Hippocampal formation (tissue), 2 donors: ENCODE data around the gene NDRG4.

Source experiments
- DNase-seq, 2 donors: peaks; one replicate each; lab custom pipeline; 2025; lab: John Stamatoyannopoulos, UW

The NDRG4 gene

DNA sequence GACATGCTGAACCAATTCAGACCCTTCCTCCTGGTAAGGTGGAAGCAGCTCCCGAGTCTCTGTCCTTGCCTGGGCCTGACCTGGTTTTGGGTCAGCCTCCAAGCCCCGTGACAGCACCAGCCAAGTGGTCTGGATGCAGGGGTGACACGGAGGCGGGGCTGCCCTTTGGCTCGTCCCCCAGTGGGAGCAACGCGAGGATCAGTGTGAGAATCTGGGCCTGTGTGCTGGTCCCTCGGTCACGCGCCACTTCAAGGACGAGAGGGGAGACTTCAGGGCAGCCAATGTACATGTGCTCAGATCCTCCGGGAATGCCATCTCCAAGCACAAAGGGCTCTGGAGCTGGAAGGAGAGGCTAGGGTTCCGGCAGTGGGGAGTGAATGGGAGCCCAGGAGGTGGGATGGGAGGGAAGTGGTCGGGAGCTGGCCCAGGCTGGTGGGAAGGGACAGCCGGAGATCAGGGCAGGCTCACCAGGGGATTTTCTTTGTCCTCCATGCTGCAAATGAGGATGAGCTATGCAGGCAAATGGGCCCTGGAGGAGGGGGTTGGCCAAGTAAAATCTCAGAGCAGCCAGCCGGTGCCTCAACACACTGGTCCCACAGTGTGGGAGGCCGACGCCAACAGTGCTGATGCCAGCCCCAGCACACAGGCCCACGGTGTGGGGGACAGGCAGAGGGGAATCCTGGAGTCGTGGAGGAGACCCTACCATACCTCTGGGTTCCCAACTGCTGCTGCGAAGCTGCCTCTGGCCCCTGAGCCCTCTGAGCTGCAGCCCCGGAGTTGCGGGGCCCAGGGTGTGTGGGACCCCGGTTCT is 4.2 kb upstream of the NDRG4 start:
- peak; percentile 60 to 83 for DNase-seq

DNA sequence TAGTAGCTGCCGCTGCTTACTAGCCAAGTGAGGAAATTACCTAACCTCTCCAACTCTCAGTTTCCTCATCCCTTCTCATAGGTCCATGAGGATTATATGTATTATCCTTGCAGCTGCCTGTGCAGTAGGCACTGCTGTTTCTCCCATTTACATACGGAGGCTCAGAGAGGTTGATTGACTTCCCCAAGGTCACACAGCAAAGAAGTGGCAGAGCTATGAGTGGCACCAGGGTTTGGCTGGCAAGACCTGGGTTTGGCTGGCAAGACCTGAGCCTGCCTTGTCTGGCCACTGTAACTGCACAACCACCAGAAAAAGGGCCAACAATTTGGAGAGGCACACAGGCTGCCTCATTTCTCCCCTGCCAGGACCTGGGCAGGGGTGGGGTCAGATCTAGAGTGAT is 2.5 kb upstream of the NDRG4 start:
- no peak for DNase-seq

DNA sequence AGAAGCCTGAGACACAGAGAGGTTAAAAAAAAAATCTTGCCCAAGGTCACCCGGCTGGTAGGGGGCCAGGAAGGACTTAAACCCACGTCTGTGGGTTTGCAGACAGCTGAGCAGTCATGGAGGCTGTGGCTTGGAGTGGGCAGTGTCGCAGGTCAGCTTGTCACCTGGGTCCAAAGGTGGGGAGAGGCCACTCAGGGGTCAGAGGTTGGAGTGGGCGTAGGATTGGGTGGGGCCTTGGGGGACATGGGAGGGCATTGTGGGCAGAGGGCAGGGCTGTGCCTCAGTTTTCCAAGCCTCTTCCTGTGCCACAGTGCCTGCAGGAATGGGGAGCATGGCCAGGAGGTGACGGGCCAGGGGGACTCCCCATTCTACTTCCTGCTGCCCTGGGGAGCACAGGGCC is 2.0 kb upstream of the NDRG4 start:
- DNase-seq = no peak

DNA sequence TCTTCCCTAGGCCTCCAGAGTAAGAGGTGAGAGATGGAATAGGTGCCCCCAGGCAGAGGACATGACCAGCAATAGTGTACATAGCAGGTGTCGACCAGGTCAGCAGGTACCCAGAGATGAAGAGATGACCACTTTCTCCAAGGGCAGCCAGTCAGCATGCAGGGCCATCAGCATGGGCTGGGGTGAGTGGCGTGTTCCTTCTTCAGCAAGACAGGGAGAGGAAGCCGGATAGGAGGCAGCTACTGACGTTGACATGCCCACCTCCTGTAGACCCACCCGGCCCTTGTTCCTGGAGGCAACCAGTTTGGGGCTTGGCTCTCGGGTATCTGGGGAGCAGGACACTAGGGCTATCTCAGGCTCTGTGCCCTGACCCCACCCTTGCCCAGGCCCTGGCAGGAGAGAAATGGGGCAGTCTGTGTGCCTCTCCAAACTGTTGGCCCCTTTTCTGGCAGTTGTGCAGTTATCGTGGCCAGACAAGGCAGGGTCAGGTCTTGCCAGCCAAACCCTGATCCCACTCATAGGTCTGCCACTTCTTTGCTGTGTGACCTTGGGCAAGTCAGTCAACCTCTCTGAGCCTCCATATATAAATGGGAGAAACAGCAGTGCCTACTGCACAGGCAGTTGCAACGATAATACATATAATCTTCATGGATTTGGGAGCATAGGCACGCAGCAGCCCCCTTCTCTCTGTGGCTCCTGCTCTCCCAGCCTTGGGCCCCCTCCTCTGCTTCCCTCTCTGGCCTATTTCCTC is 1.4 kb upstream of the NDRG4 start:
- DNase-seq = no peak

DNA sequence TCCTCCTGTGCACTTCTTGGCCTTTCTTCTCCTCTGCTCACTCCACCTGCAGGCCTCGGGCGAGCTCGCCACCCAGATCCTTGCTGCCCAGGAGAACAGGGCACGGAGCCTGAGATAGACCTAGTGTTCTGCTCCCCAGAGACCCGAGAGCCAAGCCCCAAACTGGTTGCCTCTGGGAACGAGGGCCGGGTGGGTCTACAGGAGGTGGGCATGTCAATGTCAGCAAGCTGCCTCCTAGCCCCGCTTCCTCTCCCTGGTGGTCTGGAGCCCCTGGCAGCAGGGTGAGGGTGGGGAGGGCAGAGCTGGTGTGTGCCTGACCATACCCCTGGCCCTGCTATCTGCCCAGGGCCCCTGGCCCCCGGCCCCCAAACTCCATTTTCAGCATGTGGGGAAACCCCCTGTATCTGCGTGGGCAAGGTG is 841 bp upstream of the NDRG4 start:
- no peak for DNase-seq

DNA sequence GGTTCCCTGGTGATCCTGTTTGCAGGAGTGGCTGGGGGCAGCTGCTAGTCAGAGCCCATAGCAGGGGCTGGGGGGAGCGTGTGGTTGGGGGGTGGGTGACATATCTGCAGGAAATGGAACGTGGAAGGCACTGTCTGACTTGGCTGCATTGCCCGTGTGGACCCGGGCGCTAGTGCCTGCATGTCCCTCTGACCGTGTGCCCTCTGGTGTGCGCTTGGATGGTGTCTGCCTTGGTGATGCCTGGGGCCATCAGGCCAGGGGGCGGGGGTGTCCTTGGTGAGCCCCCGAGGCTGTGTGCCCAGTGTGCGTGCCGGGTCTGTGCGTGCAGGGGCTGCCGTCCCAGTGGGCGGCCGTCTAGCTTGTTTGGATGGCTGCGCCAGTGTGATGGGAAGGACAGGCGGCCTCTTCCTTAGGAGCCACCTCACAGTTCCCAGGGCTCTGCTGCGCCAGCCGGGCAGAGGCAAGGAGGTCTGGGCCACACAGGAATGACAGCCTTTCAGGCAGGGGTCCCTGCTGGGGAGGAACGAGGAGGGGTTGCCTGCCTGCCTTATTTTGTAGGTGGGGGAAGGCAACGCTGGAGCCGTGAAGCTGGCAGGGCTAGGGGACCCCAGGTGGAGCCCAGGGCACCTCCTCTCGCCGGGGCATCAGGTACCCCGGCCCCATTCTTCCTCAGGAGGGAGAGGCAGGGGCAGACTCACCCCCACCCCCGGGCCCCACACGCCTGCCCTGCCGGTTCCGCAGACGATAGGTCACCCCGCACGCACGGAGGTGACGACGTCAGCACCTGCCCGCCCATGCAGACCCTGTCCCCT is 693 bp downstream of the NDRG4 start:
- DNase-seq = no peak

DNA sequence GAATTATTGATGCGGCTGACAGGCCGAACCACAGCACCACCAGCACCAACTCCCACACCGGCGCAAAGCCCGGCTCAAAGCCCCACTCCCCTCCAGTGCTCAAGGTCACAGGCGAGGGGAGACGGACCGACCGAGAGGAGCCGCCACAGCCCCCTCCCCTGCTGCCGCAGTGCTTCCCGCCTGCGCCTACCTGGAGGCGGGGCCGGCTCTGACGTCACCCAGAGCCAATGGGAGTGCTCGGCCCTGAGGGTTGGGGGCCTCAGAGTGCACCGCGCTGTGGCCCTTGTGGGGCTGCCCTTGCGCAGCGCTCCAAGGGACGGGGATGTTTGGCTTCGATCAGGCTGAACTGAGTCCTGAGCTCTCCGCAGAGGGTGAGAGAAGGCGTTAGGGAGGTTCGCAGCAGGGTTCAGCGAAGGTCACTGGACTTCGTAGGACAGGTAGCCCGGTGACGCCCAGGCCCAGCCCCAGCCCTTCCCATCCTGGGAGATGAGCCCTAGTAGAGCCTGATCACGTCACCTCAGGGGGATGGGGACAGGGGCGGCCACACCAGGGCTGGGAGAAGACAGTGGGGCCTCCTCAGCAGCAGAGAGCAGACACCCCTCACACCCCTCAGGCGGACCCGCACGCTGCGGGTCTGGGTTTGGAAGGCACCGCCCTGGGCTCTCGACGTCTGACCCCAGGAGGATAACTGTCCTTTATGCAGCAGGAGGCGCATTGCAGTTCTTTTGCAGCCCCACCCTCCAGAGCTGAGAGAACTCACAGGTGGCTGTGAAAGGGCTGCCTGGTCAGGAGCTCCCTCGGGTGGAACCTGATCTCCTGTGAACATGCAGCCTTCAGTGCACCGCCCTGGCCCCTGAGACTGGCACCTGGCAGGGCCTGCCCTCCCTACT is 1.5 kb downstream of the NDRG4 start:
- peak in 1 of 2 donors; percentile 37 for DNase-seq

DNA sequence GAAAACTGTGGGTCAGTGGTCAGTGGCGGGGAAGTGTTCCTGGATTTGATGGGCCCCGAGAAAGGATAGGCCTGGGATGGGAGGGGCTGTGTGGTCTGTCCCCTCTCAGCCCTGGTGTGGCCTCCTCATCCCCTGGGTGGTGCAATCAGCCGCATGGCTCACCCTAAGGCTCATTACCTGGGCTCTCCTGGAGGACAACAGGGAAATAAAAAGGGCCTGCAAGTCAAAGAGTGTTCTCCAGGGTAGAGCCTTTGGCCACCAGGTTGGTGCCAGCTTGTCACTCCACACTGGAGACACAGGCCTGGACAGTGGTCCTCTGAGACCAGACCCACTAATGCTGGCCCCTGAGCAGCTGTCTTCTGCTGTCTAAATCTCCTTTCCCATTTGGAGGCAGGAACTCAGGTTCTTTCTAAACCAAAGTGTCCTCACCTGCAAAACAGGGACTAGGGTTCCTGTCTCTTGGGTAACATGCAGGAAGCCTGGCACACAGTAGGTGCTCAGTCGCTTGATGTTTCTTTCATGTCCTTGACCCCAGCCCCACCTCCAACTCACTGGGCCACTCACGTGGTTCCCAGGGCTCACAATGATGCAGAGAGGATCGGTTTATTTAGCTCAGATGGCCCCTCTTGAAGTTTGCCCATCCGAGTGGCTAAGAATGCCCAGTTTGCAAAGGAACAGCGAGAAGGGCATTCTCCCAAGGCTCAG is 2.4 kb downstream of the NDRG4 start:
- no peak for DNase-seq

DNA sequence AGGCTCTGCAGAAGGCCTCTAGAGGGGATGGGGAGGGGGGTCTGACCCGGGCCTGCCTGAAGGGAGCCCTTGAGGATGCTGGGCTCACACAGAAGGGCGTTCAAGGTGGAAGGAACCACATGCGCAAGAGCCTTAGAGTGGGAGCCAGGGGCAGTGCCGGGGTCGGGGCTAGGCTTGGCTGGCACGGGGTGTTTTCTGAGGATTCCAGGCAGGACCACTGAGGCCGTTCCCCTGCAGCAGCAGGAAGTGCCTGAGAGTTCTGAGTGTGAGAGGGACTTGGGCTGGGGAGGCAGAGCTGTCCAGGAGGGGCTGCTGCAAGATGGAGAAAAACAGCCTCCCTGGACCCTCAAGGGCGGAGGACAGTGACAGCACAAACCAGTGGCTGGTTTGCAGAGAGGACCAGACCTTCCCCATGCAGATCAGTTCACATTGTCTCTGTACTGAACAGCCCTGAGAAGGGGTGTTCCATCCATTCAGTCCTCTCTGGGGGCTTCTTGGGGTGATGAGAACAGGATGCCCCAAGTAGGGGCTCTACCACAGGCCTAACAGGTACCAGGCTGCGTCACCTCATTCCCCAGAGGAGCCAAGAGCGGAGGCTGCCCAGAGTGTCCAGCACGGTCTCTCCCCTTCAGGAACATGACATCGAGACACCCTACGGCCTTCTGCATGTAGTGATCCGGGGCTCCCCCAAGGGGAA is 3.4 kb downstream of the NDRG4 start:
- no peak for DNase-seq

DNA sequence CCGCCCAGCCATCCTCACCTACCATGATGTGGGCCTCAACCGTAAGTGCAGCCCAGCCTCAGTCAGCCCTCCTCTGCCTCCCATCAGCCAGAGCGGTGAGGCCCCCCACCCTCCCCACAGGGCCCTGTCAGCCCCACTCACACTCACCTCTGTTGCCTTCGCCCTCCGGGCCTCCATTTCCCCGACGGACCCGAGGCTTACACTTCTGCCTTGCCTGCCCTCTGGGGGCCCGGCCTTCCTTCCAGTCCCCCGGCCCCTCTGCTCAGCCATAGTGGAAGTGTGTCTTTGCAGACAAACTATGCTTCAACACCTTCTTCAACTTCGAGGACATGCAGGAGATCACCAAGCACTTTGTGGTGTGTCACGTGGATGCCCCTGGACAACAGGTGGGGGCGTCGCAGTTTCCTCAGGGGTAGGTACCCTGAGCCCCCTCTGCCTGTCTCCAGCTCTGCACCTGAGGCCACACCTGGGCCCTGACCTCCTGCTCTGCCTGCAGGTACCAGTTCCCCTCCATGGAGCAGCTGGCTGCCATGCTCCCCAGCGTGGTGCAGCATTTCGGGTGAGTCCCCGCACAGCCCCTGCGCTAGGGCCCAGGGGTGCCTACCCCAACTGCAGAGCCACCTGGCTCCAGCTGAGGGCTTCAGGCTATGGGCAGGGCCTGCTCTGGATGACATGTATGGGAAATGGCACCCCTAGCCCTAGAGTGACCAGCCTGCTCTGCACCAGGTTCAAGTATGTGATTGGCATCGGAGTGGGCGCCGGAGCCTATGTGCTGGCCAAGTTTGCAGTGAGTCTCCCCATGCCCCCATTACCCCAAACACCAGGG is 4.1 kb downstream of the NDRG4 start:
- DNase-seq = no peak

DNA sequence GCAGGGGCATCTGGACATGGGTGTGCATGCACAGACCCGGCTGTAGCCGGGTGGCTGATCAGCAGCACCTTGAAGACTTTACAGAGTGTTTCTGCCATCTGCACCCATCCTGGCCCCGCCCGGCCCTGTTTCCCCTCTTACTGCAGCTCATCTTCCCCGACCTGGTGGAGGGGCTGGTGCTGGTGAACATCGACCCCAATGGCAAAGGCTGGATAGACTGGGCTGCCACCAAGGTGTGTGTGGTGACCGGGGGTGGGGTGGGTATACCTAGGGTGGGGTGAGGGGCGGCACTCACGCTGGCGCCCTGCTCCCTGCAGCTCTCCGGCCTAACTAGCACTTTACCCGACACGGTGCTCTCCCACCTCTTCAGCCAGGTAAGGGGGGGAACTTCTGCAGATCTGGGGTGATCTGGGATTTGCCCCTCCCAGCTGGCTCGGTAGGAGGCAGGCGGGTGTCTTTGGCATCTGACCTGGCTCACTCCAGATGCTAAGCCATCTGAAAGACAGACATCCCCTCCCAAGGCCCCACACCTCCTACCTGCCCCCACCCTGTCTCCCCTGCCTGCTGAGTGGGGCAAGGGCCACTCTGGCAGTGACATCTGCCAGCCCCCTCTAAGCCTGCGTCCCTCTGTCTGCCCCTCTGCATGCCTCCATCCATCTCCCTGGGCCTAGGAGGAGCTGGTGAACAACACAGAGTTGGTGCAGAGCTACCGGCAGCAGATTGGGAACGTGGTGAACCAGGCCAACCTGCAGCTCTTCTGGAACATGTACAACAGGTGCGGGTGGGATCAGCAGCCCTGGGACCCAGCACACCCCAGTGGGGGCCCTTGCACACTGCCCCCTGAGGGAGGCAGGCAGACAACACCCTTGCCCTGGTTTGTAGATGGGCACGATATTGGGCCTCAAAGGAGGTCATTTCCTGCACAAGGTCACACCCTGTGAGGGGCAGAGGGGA is 6.6 kb downstream of the NDRG4 start:
- DNase-seq = no peak

DNA sequence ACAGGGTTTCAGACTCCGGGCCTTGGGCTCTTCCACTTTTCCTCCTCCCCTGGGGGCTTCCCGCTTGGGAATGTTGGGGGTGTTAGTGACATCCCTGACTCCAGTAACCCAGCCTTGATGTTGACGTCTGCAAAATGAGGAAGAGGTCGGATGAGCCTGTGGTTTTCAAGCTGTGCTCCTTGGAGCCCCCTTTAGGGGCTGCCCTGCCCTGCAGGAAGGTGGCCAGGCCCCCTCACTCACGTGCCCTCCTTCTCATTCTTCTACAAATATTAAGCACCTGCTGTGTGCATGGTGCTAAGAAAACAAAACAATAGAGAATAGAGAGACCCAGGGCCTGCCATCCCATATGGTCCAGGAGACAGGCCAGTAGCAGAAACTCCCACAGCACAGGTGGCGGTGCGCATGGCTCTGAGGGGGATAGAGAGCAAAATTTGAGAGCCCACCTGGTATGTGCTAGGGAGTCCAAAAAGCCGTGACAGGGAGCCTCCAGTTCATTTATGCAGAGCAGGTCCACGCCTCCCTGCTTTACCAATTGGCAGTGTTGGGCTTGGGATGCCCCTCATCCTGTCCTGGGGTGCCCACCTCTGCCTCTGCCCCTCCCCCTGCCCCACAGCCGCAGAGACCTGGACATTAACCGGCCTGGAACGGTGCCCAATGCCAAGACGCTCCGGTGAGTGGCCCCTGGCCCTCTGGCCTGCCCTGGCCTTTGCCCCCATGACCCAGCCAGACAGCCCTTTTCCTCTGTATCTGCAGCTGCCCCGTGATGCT is 7.4 kb downstream of the NDRG4 start:
- DNase-seq = no peak

DNA sequence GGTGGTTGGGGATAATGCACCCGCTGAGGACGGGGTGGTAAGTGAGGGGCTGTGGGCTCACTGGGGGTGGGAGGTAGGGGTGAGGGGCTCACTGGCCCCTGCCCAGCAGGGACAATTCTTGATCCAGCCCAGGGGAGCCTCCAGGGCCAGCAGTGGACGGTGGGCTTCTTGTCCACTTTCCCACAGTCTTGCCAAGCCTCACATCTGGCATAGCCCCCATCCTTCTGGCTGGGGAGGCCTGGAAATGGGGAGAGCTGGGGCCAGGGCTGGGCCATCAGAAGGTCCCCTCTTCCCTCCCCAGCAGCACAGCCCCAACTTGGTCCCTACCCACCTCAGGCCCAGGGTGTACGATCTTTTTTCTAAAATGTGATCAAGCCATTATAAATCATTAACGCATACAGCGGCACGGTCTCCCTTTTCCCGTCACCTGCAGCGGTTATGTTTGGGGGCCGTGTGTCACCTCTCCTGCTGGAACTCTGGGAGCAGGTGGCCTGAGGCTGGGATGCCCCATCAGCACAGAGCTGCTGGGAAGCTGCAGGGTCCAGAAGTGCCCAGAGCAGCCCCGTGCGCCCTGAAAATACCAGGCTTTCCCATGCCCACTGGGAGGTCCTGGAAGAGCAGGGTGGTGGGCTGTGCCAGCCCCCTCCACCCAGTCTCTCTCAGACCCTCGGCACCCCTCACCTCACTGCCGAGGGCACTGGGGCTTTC is 8.2 kb downstream of the NDRG4 start:
- DNase-seq = no peak

DNA sequence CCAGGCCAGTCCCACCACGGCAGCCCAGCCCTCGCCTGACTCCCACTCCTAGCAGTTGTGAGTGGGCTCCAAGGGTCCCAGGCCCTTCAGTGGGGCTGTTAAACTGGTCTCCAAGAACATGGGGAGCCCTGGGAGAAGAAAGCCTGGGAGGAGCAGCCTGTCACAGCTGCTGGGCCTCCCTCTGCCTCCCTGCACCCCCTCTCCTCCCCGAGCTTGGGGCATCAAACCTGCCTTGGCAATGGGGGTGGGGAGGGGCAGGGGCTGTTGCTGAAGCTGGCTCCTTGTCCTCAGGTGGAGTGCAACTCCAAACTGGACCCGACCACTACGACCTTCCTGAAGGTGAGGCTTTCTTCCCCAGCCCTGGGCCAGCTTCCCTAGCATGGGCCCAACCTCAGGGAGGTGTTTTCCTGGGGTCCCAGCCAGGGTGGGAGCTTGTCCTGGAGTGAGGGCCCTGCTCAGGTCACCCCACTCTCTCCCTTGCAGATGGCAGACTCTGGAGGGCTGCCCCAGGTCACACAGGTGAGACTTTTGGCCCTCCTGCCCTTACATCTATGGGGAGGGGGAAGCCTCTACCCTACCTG is 8.8 kb downstream of the NDRG4 start:
- no peak for DNase-seq

DNA sequence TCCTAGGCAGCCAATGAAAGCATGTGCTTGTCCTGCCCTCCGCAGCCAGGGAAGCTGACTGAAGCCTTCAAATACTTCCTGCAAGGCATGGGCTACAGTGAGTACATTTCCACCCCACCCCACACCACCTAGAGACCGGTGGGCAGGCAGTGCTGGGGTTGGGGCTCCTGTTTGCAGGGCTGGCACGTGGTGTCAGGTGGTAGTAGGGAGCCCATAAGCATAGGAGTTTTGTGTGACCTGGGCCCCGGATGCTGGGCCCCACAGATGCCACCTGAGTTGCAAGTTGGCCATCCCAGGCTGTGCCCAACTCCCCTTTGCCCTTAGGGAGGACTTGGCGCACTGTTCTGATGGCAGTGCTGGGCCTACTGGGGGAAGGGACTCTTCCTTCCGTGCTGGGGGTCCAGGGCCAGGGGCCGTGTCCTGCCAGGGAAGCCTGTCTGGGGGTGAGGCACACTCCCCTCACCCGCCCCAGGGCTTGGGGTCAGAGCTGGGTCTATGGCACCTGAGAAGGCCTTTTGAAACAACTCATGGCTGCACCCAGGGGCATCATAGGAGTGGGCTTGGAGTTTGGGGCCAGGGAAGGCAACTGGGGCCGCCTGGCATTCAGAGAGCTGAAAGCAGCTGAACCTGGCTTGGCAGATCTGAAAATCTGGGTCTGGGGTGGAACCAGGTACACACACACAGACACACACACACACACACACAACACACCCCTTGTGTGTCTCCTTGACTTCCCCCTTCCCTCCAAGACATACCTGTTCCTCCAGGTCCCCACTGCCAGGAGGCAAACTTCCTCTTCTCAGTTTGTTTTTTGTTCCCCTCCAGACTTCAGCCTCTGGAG is 9.5 kb downstream of the NDRG4 start:
- no peak for DNase-seq
